ENCODE results near the gene DIS3L2.

DIS3L2 gene

DNA sequence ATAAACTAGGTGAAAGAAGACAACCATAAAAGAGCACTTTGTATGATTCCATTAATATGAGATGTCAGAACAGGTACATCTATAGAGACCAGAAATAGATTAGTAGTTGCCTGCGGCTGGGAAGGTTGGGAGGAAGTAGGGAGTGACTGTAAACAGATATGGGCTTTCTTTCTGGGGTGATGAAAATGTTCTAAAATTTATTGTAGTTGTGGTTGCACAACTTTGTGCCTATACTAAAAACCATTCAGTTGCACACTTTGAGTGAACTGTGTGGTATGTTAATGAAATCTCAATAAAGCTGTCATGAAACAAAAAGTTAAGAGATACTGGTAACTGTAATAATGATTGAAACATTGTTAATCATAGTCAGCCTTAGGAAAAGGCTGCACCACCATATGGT is 264.4 kb downstream of the DIS3L2 start:
- no peak overlapping the region for H3K4me3 ChIP-seq (ENCODE audit: low read length, poor library complexity, severe bottlenecking)
- H3K4me1 ChIP-seq (ENCODE audit: insufficient read depth, low read length, poor library complexity, severe bottlenecking) = peaks cover 4% of the 10 kb centered on the region
- TF ChIP-seq EZH2phosphoT487 (IDR thresholded peaks at IDR 0.05; ENCODE audit: borderline replicate concordance) = no peak
- TF ChIP-seq, protein P1, sequence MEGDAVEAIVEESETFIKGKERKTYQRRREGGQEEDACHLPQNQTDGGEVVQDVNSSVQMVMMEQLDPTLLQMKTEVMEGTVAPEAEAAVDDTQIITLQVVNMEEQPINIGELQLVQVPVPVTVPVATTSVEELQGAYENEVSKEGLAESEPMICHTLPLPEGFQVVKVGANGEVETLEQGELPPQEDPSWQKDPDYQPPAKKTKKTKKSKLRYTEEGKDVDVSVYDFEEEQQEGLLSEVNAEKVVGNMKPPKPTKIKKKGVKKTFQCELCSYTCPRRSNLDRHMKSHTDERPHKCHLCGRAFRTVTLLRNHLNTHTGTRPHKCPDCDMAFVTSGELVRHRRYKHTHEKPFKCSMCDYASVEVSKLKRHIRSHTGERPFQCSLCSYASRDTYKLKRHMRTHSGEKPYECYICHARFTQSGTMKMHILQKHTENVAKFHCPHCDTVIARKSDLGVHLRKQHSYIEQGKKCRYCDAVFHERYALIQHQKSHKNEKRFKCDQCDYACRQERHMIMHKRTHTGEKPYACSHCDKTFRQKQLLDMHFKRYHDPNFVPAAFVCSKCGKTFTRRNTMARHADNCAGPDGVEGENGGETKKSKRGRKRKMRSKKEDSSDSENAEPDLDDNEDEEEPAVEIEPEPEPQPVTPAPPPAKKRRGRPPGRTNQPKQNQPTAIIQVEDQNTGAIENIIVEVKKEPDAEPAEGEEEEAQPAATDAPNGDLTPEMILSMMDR (conservative IDR thresholded peaks at IDR 0.05; ENCODE audit: low read length) = no peak
- H3K27me3 ChIP-seq (ENCODE audit: insufficient read depth, low read length, poor library complexity, severe bottlenecking) = no peaks in the 10 kb centered on the region
- H4K20me1 ChIP-seq (ENCODE audit: insufficient read depth, low read length, poor library complexity, severe bottlenecking) = no peaks in the 10 kb centered on the region
- no peaks in the 10 kb centered on the region for H3K9me2 ChIP-seq (replicated peaks; ENCODE audit: low read depth, low read length)
- H3K9ac ChIP-seq (ENCODE audit: low read depth, low read length, poor library complexity, severe bottlenecking) = no peak overlapping the region
- no peak overlapping the region for H2AFZ ChIP-seq (ENCODE audit: low read length)
- no peaks in the 10 kb centered on the region for H3K9me3 ChIP-seq (ENCODE audit: insufficient read depth, low read depth, low read length)
- no peaks in the 10 kb centered on the region for H3F3A ChIP-seq (ENCODE audit: low read depth)
- no peaks in the 10 kb centered on the region for H3K79me2 ChIP-seq (ENCODE audit: insufficient read depth, low read length)
- peaks cover 4% of the 10 kb centered on the region; the same call in 1 of the 2 replicates for H3K36me3 ChIP-seq (ENCODE audit: insufficient read depth, low read length)
- H3K4me2 ChIP-seq (ENCODE audit: low read depth, low read length, poor library complexity, severe bottlenecking) = no peak overlapping the region

DNA sequence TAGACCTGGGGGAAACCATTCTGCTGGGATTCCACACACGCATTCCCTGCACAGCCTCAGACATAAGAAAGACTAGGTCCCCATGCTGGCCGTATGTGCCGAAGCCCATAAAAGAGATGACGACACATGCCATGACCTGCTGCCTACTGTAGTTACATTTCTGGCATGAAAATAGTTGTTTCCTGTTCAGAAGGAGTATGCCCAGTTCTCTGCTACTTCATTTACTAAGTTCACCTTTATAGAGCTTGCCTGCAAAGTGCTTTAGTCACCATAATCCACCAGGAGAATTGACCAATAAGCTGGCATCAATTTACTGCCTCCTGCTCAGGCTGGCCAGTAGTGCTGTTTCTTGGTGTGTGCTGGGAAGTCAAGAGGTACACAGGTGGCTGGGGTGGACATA is 266.8 kb downstream of the DIS3L2 start:
- TF ChIP-seq, protein P1 (conservative IDR thresholded peaks at IDR 0.05; ENCODE audit: low read length) = no peak
- TF ChIP-seq EZH2phosphoT487 (IDR thresholded peaks at IDR 0.05; ENCODE audit: borderline replicate concordance) = no peak
- no peaks in the 10 kb centered on the region for H3K79me2 ChIP-seq (ENCODE audit: insufficient read depth, low read length)
- no peaks in the 10 kb centered on the region for H3K36me3 ChIP-seq (ENCODE audit: insufficient read depth, low read length)
- H2AFZ ChIP-seq (ENCODE audit: low read length) = no peak overlapping the region
- H3K9me3 ChIP-seq (ENCODE audit: insufficient read depth, low read depth, low read length) = no peaks in the 10 kb centered on the region
- H3F3A ChIP-seq (ENCODE audit: low read depth) = no peaks in the 10 kb centered on the region
- H3K4me1 ChIP-seq (ENCODE audit: insufficient read depth, low read length, poor library complexity, severe bottlenecking) = peaks cover 18% of the 10 kb centered on the region
- H3K27me3 ChIP-seq (ENCODE audit: insufficient read depth, low read length, poor library complexity, severe bottlenecking) = no peaks in the 10 kb centered on the region
- no peaks in the 10 kb centered on the region for H4K20me1 ChIP-seq (ENCODE audit: insufficient read depth, low read length, poor library complexity, severe bottlenecking)
- no peak overlapping the region for H3K4me2 ChIP-seq (ENCODE audit: low read depth, low read length, poor library complexity, severe bottlenecking)
- H3K9me2 ChIP-seq (replicated peaks; ENCODE audit: low read depth, low read length) = no peaks in the 10 kb centered on the region
- no peak overlapping the region for H3K9ac ChIP-seq (ENCODE audit: low read depth, low read length, poor library complexity, severe bottlenecking)
- H3K4me3 ChIP-seq (ENCODE audit: low read length, poor library complexity, severe bottlenecking) = no peak overlapping the region

DNA sequence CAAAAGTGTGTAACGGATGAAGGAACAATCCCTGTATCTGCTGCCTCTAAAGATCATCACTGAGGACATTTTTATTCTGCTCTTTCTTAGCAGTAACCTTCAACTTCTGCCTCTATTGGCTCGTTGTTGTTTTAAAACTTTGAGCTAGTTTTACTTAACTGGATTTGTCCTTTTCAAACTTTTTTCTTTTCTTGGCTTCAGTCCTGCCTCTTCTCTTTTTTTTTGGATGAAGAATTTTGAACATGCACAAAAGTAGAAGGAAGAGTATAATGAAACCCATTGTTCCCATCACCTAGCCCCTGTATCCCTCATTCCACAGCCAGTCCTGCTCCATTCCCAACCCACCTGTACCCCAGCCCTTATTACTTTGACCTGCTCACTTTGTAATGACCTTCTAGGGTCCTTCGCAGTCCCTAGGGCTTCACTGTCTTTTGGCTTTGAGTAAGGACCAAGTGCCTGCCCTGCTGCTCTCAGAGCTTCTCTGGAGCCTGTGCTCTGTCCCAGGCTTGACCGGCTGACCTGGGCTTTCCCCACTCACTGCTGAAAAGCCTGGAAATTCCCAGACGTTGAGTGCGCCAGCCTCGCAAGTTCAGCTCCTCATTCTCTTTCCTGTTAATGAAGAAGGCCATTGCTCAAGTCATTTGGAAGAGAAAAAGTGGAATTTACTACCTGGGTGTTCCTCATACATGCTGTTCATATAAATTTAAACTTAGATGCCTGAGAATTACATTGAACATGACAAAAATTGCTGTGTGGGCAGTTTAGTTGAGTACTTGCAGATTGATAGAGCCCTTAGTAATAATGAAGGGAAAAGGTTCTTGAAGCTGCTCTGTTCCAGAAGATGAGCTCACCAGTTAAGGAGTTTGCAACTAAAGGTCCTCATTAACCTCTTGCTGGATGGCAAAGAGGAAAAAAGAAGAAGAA is 267.7 kb downstream of the DIS3L2 start:
- Histone ChIP-seq H2AFZ (ENCODE audit: low read length) (no peak overlapping the region), H3K9me3 (ENCODE audit: insufficient read depth, low read depth, low read length) (no peaks in the 10 kb centered on the region), H4K20me1 (ENCODE audit: insufficient read depth, low read length, poor library complexity, severe bottlenecking) (no peaks in the 10 kb centered on the region), H3K36me3 (ENCODE audit: insufficient read depth, low read length) (no peaks in the 10 kb centered on the region), H3K9ac (ENCODE audit: low read depth, low read length, poor library complexity, severe bottlenecking) (no peak overlapping the region), H3K4me2 (ENCODE audit: low read depth, low read length, poor library complexity, severe bottlenecking) (no peak overlapping the region), H3K4me1 (ENCODE audit: insufficient read depth, low read length, poor library complexity, severe bottlenecking) (peaks cover 18% of the 10 kb centered on the region), H3K27me3 (ENCODE audit: insufficient read depth, low read length, poor library complexity, severe bottlenecking) (no peaks in the 10 kb centered on the region), H3K79me2 (ENCODE audit: insufficient read depth, low read length) (no peaks in the 10 kb centered on the region), H3K9me2 (replicated peaks; ENCODE audit: low read depth, low read length) (no peaks in the 10 kb centered on the region), H3K4me3 (ENCODE audit: low read length, poor library complexity, severe bottlenecking) (no peak overlapping the region), H3F3A (ENCODE audit: low read depth) (no peaks in the 10 kb centered on the region)
- TF ChIP-seq EZH2phosphoT487 (IDR thresholded peaks at IDR 0.05; ENCODE audit: borderline replicate concordance) = no peak
- TF ChIP-seq, protein P1 (conservative IDR thresholded peaks at IDR 0.05; ENCODE audit: low read length) = no peak
